Measurements from ENCODE around the gene TBX21.
A peak's percentile ranks its signal among the peaks of the same experiment; 100 is the strongest.

TBX21 gene

GRCh38 chr17:47714773-47715396, 18.2 kb upstream of the TBX21 start:
- H3K27ac Mint-ChIP-seq: no peak overlapping the region
- peaks cover 8% of the 10 kb centered on the region for H3K4me1 Mint-ChIP-seq
- H3K27me3 Mint-ChIP-seq (ENCODE audit: low read depth): peaks cover 46% of the 10 kb centered on the region
- no peak overlapping the region for H3K4me3 Mint-ChIP-seq
- H3K9me3 Mint-ChIP-seq: no peaks in the 10 kb centered on the region
- H3K36me3 Mint-ChIP-seq (ENCODE audit: low read depth): peaks cover 14% of the 10 kb centered on the region
- TF ChIP-seq, protein P1, sequence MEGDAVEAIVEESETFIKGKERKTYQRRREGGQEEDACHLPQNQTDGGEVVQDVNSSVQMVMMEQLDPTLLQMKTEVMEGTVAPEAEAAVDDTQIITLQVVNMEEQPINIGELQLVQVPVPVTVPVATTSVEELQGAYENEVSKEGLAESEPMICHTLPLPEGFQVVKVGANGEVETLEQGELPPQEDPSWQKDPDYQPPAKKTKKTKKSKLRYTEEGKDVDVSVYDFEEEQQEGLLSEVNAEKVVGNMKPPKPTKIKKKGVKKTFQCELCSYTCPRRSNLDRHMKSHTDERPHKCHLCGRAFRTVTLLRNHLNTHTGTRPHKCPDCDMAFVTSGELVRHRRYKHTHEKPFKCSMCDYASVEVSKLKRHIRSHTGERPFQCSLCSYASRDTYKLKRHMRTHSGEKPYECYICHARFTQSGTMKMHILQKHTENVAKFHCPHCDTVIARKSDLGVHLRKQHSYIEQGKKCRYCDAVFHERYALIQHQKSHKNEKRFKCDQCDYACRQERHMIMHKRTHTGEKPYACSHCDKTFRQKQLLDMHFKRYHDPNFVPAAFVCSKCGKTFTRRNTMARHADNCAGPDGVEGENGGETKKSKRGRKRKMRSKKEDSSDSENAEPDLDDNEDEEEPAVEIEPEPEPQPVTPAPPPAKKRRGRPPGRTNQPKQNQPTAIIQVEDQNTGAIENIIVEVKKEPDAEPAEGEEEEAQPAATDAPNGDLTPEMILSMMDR (IDR thresholded peaks at IDR 0.05; ENCODE audit: unreplicated experiment in 3 of 3): no peak

GRCh38 chr17:47715669-47716325, 17.2 kb upstream of the TBX21 start:
- H3K4me1 Mint-ChIP-seq: peaks cover 8% of the 10 kb centered on the region
- peaks cover 8% of the 10 kb centered on the region for H3K36me3 Mint-ChIP-seq (ENCODE audit: low read depth)
- TF ChIP-seq, protein P1 (IDR thresholded peaks at IDR 0.05; ENCODE audit: unreplicated experiment in 3 of 3): no peak
- no peaks in the 10 kb centered on the region for H3K9me3 Mint-ChIP-seq
- H3K27me3 Mint-ChIP-seq (ENCODE audit: low read depth): peaks cover 55% of the 10 kb centered on the region
- H3K4me3 Mint-ChIP-seq: peak overlapping the region in 1 of 3 experiments; percentile 37
- no peak overlapping the region for H3K27ac Mint-ChIP-seq

GRCh38 chr17:47716375-47716774, 16.7 kb upstream of the TBX21 start:
- Mint-ChIP-seq H3K9me3 (no peaks in the 10 kb centered on the region), H3K27ac (no peak overlapping the region), H3K4me1 (peaks cover 8% of the 10 kb centered on the region), H3K27me3 (ENCODE audit: low read depth) (peaks cover 59% of the 10 kb centered on the region), H3K4me3 (no peak overlapping the region), H3K36me3 (ENCODE audit: low read depth) (peaks cover 7% of the 10 kb centered on the region)
- TF ChIP-seq, protein P1 (IDR thresholded peaks at IDR 0.05; ENCODE audit: unreplicated experiment in 3 of 3): no peak

DNA sequence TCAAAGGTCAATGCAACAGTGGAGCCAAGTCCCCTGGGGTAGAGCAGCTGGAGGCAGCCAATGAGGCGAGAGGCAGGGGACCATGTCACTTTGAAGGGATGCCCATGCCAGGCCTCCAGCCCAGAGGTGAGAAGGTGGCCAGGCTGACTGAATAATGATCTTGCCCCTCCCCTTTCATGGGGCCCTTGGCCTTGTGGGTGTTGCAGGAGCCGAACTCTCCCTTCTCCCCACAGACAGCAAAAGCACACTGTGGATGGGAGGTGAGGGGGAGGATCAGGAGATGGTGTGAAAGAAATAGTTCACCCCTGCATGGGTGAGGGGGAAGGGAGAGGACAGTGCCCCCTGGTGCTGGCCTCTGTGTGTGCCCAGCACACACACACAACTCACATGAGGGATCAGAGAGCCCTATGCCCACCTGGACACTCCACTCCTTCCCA, 15.8 kb upstream of the TBX21 start:
- Mint-ChIP-seq H3K4me1 (peaks cover 8% of the 10 kb centered on the region), H3K27ac (no peak overlapping the region), H3K4me3 (no peak overlapping the region), H3K9me3 (no peaks in the 10 kb centered on the region), H3K36me3 (ENCODE audit: low read depth) (no peaks in the 10 kb centered on the region), H3K27me3 (ENCODE audit: low read depth) (peaks cover 68% of the 10 kb centered on the region)
- TF ChIP-seq, protein P1 (IDR thresholded peaks at IDR 0.05; ENCODE audit: unreplicated experiment in 3 of 3): peak in 1 of 3 experiments; percentile 28

- Mint-ChIP-seq H3K27ac (peak overlapping the region in 1 of 3 experiments; percentile 9), H3K4me1 (peaks cover 8% of the 10 kb centered on the region), H3K36me3 (ENCODE audit: low read depth) (no peaks in the 10 kb centered on the region), H3K27me3 (ENCODE audit: low read depth) (peaks cover 76% of the 10 kb centered on the region), H3K4me3 (no peak overlapping the region), H3K9me3 (no peaks in the 10 kb centered on the region)
- TF ChIP-seq, protein P1 (IDR thresholded peaks at IDR 0.05; ENCODE audit: unreplicated experiment in 3 of 3): no peak
These were observed 14.9 kb upstream of the TBX21 start for GRCh38 chr17:47717979-47718621.
